COLO668 (cell line): ENCODE results near the gene HYDIN.

Source experiments
- DNase-seq: peaks from one replicate; lab custom pipeline; 2025; ENCODE audit not compliant: unreplicated experiment; lab: John Stamatoyannopoulos, UW

HYDIN gene

GRCh38 chr16:71230122-71230845, at the start of gene HYDIN:
TSS of gene HYDIN (minus strand) at chr16:71230722. CDS start at chr16:71186895, 43,827 bp downstream.
- peak; percentile 85 for DNase-seq

GRCh38 chr16:71276589-71277334, 46.2 kb upstream of the HYDIN start:
- DNase-seq = no peak

- no peak for DNase-seq
Observed at GRCh38 chr16:71273384-71273783, 42.9 kb upstream of the HYDIN start.

- no peak for DNase-seq
Observed at GRCh38 chr16:71264299-71264698, 33.8 kb upstream of the HYDIN start.

- DNase-seq = no peak
Observed at GRCh38 chr16:71263582-71263981, 33.1 kb upstream of the HYDIN start.

- no peak for DNase-seq
Observed at GRCh38 chr16:71262391-71262790, 31.9 kb upstream of the HYDIN start.

GRCh38 chr16:71260995-71261394, 30.5 kb upstream of the HYDIN start:
- no peak for DNase-seq

- no peak for DNase-seq
Observed at GRCh38 chr16:71259086-71259485, 28.6 kb upstream of the HYDIN start.

- no peak for DNase-seq
Observed at GRCh38 chr16:71258372-71258771, 27.9 kb upstream of the HYDIN start.

GRCh38 chr16:71257768-71258167, 27.2 kb upstream of the HYDIN start:
- no peak for DNase-seq

- DNase-seq = no peak
Observed at GRCh38 chr16:71255721-71256120, 25.2 kb upstream of the HYDIN start.

GRCh38 chr16:71254832-71255525, 24.5 kb upstream of the HYDIN start:
- no peak for DNase-seq

GRCh38 chr16:71250461-71251235, 20.1 kb upstream of the HYDIN start:
- no peak for DNase-seq

GRCh38 chr16:71249399-71249798, 18.9 kb upstream of the HYDIN start:
- DNase-seq = no peak

GRCh38 chr16:71247478-71247877, 17.0 kb upstream of the HYDIN start:
- DNase-seq = no peak

GRCh38 chr16:71246309-71246708, 15.8 kb upstream of the HYDIN start:
- no peak for DNase-seq

- DNase-seq = no peak
Observed at GRCh38 chr16:71244521-71244920, 14.0 kb upstream of the HYDIN start.

- DNase-seq = no peak
Observed at GRCh38 chr16:71242601-71243000, 12.1 kb upstream of the HYDIN start.

GRCh38 chr16:71242036-71242435, 11.5 kb upstream of the HYDIN start:
- DNase-seq = no peak

GRCh38 chr16:71229344-71229743, 1.2 kb downstream of the HYDIN start:
- no peak for DNase-seq
